ENCODE measurements around the gene GLIS1. TPM values are rescaled to one million over a fixed set of nuclear protein-coding genes. Genes with fewer than 3 reads are reported as not detected.

Gene GLIS1
- total and polyA plus RNA-seq, 3 experiments from 2014 or later, result 0.18 TPM; not detected in 2

DNA sequence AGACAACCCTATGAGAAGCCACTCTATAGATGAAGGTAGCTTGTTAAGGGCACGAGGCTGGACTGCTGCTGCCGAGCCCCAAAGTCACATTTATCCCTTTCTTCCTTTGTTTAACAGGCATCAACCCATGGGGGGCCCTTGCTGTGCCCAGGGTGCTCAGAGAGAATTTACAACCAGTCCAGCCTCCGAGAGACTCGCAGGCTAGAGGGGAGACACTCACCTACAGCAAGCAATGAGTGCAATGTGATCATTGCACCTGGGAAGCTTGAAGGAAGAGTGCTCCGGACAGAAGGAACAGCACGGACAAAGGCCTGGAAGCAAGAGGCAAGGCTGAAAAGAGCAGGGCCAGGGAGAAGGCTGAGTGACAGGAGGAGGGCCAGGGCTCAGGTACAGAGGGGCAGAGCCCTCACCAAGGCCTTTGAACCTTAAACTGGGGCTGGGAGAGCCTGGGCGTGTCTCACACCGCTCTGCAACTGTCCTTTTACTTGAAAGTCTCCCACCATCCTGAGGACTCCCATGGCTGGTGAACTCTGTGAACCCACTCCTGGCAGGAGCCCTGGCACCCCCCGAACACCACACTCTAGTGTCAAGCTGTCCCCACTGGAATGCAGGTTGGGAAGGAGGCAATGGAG is 252.5 kb downstream of the GLIS1 start:
- Mint-ChIP-seq H3K9me3 (peaks cover 0 to 2% (median 0%) of the 10 kb centered on the region in 5 donors), H3K36me3 (no peaks in the 10 kb centered on the region), H3K27me3 (peaks cover 7 to 47% of the 10 kb centered on the region in 2 donors), H3K27ac (no peak overlapping the region), H3K4me1 (peaks cover 0 to 7% (median 6%) of the 10 kb centered on the region in 3 donors), H3K4me3 (no peak overlapping the region)
- DNase-seq, result no peak
- no peaks in the 10 kb centered on the region for H3K4me1 ChIP-seq (ENCODE audit: insufficient read depth, low read length)
- H3K4me3 ChIP-seq (ENCODE audit: low read length), result no peak overlapping the region
- no peaks in the 10 kb centered on the region for H3K9me3 ChIP-seq (ENCODE audit: low read length)
- no peaks in the 10 kb centered on the region for H3K27me3 ChIP-seq (ENCODE audit: insufficient read depth, low read length, poor library complexity, severe bottlenecking)
- CTCF ChIA-PET, result interaction anchor here (0.8 to 1.3 kb wide), 4 partner anchors 9 to 267 kb away, joined by 4 to 9 read pairs (median 4); no protein-coding TSS in a partner anchor
- H3K36me3 ChIP-seq (ENCODE audit: insufficient read depth, low read length), result no peaks in the 10 kb centered on the region
- POLR2A ChIA-PET, result no interaction called here
- H3K27ac ChIP-seq (ENCODE audit: low read depth, low read length), result no peak overlapping the region

DNA sequence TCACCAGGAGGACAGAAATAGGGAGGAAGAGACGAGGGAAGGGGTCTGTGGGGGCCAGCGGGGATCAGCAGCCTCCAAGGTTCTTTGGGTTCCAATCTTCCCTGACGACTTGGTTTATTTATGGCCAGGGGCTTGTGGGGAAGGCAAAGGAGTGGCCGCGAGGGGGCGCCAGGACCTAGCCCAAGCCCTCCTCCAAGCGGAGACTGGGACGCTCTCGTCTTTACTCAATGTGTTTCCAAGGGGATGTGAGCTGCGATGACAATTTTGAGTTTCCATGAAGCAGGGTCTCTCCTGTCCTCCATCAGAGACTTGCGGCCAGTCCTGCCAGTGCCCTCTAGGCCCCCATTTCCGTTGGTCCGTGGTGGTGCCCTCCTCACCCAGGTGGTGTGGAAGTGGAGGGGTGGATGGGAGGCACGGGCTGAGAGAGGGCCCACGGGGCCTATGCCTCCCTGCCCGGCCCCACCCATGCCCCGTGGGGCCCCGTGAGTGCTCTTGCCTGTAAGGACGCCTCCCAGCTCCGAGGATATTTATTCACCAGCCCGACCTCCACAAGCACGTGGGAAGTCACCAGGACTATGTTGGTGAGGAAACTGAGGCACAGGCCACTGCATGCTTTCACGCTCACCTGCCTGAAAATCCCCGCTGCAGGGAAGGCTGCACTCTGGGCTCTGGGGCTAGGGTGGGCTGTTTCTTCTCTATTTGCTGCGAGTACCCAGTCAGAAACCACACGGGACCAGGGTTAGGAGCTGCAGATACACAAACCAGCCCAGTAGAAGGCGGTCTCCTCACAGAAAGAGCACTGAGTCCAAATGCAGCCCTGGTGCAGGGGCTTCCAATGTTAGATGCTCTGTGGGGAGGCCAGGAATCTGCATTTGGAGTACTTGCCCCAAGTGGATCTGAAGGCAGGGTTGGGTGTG is 253.2 kb downstream of the GLIS1 start:
- H3K36me3 ChIP-seq (ENCODE audit: insufficient read depth, low read length), result no peaks in the 10 kb centered on the region
- H3K9me3 Mint-ChIP-seq, result peaks cover 0 to 2% (median 0%) of the 10 kb centered on the region in 5 donors
- DNase-seq, result peak; percentile 26 to 75 (median 59)

DNA sequence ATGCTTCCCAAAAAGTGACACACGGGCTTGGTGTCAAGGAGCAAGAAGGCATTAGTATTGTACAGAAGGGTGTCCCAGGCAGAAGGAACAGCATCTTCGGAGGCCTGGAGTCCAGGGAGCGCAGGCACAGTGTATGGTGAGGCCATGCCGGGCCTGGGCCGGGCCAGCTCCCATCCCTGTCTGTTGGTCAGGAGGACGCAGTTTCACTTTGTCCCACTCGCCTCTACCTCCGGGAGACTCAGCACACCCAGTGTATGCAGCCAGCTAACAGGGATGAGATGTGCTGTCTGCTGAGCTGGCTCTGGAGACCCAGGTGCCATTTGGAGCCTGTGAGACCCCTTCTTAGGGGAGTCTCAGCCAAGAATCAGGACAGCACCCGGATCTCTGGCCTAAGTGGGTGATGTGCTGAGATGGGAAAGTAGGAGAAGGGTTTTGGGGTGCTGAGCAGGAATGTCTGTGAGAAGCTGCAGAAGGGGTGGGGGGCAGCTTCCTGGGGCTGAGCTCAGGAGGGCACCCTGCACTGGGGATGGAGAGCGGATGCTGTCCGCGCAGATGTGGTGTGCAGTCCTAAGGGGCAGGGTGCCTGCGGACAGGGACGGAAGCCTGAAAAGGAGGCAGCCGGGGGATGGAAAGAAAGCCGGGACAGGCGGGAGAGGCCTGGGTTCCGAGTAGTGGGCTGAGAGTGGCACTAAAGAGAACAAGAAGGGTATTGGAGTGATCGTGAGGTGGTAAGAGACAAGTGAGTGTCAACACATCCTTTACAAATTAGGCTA is 254.1 kb downstream of the GLIS1 start:
- Histone ChIP-seq H3K4me3 (ENCODE audit: low read length) (no peak overlapping the region), H3K4me1 (ENCODE audit: insufficient read depth, low read length) (no peaks in the 10 kb centered on the region), H3K27ac (ENCODE audit: low read depth, low read length) (no peak overlapping the region), H3K27me3 (ENCODE audit: insufficient read depth, low read length, poor library complexity, severe bottlenecking) (no peaks in the 10 kb centered on the region), H3K9me3 (ENCODE audit: low read length) (no peaks in the 10 kb centered on the region), H3K36me3 (ENCODE audit: insufficient read depth, low read length) (no peaks in the 10 kb centered on the region)
- no peaks in the 10 kb centered on the region for H3K36me3 Mint-ChIP-seq
- no peak overlapping the region for H3K4me3 Mint-ChIP-seq
- no peak overlapping the region for H3K27ac Mint-ChIP-seq
- H3K4me1 Mint-ChIP-seq, result peaks cover 0 to 7% (median 6%) of the 10 kb centered on the region in 3 donors
- peaks cover 10 to 42% of the 10 kb centered on the region in 2 donors for H3K27me3 Mint-ChIP-seq
- no peak for DNase-seq
- ChIA-PET POLR2A (no interaction called here), CTCF (interaction anchor here (0.6 to 2.1 kb wide), 8 partner anchors 10 to 563 kb away, joined by 3 to 7 read pairs (median 4); no protein-coding TSS in a partner anchor)
- peaks cover 0 to 2% (median 0%) of the 10 kb centered on the region in 5 donors for H3K9me3 Mint-ChIP-seq

More for the DNA sequence above, 253.2 kb downstream of the GLIS1 start:
- Histone ChIP-seq H3K27ac (ENCODE audit: low read depth, low read length) (no peak overlapping the region), H3K9me3 (ENCODE audit: low read length) (no peaks in the 10 kb centered on the region), H3K4me3 (ENCODE audit: low read length) (no peak overlapping the region), H3K27me3 (ENCODE audit: insufficient read depth, low read length, poor library complexity, severe bottlenecking) (no peaks in the 10 kb centered on the region), H3K4me1 (ENCODE audit: insufficient read depth, low read length) (no peaks in the 10 kb centered on the region)
- no peak overlapping the region for H3K4me3 Mint-ChIP-seq
- H3K27me3 Mint-ChIP-seq, result peaks cover 9 to 47% of the 10 kb centered on the region in 2 donors
- POLR2A ChIA-PET, result no interaction called here
- no peaks in the 10 kb centered on the region for H3K36me3 Mint-ChIP-seq
- no peak overlapping the region for H3K27ac Mint-ChIP-seq
- peaks cover 0 to 7% (median 6%) of the 10 kb centered on the region in 3 donors for H3K4me1 Mint-ChIP-seq
- CTCF ChIA-PET, result interaction anchor here (0.5 to 2.1 kb wide), 7 partner anchors 10 to 473 kb away, joined by 3 to 9 read pairs (median 4); no protein-coding TSS in a partner anchor

DNA sequence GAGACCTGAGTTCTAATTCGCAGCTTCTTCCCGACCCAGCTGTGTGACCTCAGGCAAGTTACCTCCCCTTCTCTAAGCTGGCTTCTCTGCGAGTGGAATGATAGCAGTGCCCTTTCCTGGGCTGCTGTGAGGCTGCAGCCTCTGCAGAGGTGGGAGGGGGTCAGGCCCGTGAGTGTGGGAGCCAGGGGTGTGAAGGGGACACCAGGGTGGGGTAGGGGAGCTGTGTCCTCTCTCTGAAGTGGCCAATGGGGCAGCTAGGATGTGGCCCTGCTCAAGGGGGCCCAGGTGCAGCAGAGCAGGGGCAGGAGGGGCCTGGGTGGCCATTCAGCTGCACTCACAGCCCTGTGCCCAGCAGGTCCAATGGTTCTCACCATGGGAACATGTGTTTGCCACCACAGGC is 255.3 kb downstream of the GLIS1 start:
- peaks cover 0 to 5% (median 0%) of the 10 kb centered on the region in 5 donors for H3K9me3 Mint-ChIP-seq
- CTCF ChIA-PET, result interaction anchor here (1.6 to 1.9 kb wide), 4 partner anchors 91 to 205 kb away, joined by 5 to 6 read pairs (median 6); no protein-coding TSS in a partner anchor
- peak overlapping the region in 1 of 8 donors; percentile 65 for H3K27ac Mint-ChIP-seq
- H3K27me3 Mint-ChIP-seq, result peaks cover 10 to 39% of the 10 kb centered on the region in 2 donors
- Histone ChIP-seq H3K4me3 (ENCODE audit: low read length) (no peak overlapping the region), H3K9me3 (ENCODE audit: low read length) (no peaks in the 10 kb centered on the region), H3K27me3 (ENCODE audit: insufficient read depth, low read length, poor library complexity, severe bottlenecking) (no peaks in the 10 kb centered on the region), H3K4me1 (ENCODE audit: insufficient read depth, low read length) (no peaks in the 10 kb centered on the region), H3K36me3 (ENCODE audit: insufficient read depth, low read length) (no peaks in the 10 kb centered on the region), H3K27ac (ENCODE audit: low read depth, low read length) (no peak overlapping the region)
- DNase-seq, result no peak
- peaks cover 0 to 7% (median 6%) of the 10 kb centered on the region in 3 donors for H3K4me1 Mint-ChIP-seq
- POLR2A ChIA-PET, result no interaction called here
- H3K36me3 Mint-ChIP-seq, result no peaks in the 10 kb centered on the region
- H3K4me3 Mint-ChIP-seq, result no peak overlapping the region

DNA sequence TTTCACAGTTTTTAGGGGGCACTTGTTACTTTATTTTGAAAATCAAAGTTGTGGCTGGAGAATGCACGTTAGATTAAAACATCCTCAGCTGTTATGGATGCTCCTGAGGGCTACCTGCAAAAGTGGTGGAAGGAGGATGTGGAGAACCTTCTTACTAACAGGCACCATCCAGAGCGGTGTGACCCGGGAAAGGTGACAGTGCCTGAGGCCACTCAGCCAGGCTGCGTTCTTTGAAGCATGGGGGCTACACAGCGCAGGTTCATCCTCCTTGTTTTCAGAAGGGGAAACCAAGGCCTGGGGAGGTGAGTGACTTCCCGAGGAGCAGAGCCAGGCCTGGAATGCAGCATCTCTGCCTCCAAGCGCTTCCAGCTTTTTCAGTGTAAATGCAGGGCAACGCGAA is 255.8 kb downstream of the GLIS1 start:
- CTCF ChIA-PET, result interaction anchor here (1.7 kb wide), 2 partner anchors 90 to 199 kb away, joined by 5 read pairs; no protein-coding TSS in a partner anchor

DNA sequence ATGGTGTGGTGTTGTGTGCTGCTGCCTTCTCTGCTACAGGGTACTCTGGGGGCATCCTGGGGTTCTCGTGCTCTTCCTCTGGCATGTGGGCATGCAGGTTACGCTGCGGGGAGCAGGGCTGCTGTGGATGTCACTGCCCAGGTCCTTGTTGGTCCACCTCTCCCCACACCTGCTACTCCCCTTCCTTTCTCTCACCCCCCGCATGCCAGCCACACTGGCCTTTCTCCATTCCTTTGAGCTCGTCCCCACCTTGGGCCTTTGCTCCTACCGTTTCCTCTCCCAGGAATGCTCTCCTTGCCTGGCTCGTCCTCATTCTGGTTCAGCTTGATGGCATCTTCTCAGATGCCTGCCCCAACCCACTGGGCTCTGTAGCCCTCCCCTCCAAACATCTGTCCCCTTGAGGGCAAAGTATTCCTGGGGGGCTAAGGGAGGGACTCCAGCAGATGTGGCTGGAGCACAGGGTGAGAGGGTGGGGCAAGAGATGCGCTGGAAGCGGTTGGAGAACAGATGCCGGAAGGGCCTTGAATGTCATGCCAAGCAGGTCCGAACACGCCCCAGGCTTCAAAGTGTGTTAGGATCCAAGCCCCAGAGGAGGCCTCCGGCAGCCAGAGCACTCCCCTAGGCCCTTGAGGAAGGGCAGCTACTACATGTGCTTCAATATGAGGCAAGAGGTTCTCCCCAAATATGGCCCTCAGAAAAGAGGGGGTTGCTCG is 256.4 kb downstream of the GLIS1 start:
- Mint-ChIP-seq H3K4me1 (peaks cover 0 to 7% (median 6%) of the 10 kb centered on the region in 3 donors), H3K9me3 (peaks cover 0 to 5% (median 0%) of the 10 kb centered on the region in 5 donors), H3K36me3 (no peaks in the 10 kb centered on the region), H3K27ac (no peak overlapping the region), H3K27me3 (peaks cover 9 to 33% of the 10 kb centered on the region in 2 donors), H3K4me3 (no peak overlapping the region)
- Histone ChIP-seq H3K27me3 (ENCODE audit: insufficient read depth, low read length, poor library complexity, severe bottlenecking) (no peaks in the 10 kb centered on the region), H3K4me1 (ENCODE audit: insufficient read depth, low read length) (no peaks in the 10 kb centered on the region), H3K4me3 (ENCODE audit: low read length) (no peak overlapping the region), H3K36me3 (ENCODE audit: insufficient read depth, low read length) (no peaks in the 10 kb centered on the region), H3K9me3 (ENCODE audit: low read length) (no peaks in the 10 kb centered on the region), H3K27ac (ENCODE audit: low read depth, low read length) (no peak overlapping the region)
- POLR2A ChIA-PET, result no interaction called here
- CTCF ChIA-PET, result interaction anchor here (1.7 kb wide), 2 partner anchors 90 to 200 kb away, joined by 5 read pairs; no protein-coding TSS in a partner anchor
- DNase-seq, result no peak

More for the DNA sequence above, 255.8 kb downstream of the GLIS1 start:
- Histone ChIP-seq H3K27me3 (ENCODE audit: insufficient read depth, low read length, poor library complexity, severe bottlenecking) (no peaks in the 10 kb centered on the region), H3K4me1 (ENCODE audit: insufficient read depth, low read length) (no peaks in the 10 kb centered on the region), H3K27ac (ENCODE audit: low read depth, low read length) (no peak overlapping the region), H3K4me3 (ENCODE audit: low read length) (no peak overlapping the region), H3K9me3 (ENCODE audit: low read length) (no peaks in the 10 kb centered on the region), H3K36me3 (ENCODE audit: insufficient read depth, low read length) (no peaks in the 10 kb centered on the region)
- peaks cover 0 to 5% (median 0%) of the 10 kb centered on the region in 5 donors for H3K9me3 Mint-ChIP-seq
- H3K4me3 Mint-ChIP-seq, result no peak overlapping the region
- H3K27me3 Mint-ChIP-seq, result peaks cover 10 to 36% of the 10 kb centered on the region in 2 donors
- peaks cover 0 to 7% (median 6%) of the 10 kb centered on the region in 3 donors for H3K4me1 Mint-ChIP-seq
- H3K27ac Mint-ChIP-seq, result no peak overlapping the region
- no peaks in the 10 kb centered on the region for H3K36me3 Mint-ChIP-seq
- no peak for DNase-seq
- POLR2A ChIA-PET, result no interaction called here

DNA sequence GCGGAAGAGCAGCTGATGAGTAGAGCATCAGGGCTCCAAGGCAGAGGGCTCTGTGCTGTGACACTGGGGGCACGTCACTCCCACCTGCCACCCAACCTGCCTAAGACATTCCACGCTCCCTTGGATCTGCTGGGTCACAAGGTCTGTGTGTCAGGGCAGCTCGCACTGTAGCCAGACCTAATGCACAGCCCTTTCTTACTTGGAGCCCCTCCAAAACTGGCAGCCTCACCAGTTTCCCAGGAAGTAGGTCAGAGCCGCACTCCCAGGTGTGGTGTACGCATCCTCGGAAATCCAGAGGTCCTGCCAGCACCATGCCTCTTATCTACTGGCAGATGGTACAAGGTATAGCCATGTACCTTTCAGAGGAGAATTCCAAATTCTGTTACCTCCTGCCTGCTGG is 257.5 kb downstream of the GLIS1 start:
- Mint-ChIP-seq H3K36me3 (no peaks in the 10 kb centered on the region), H3K9me3 (peaks cover 0 to 4% (median 0%) of the 10 kb centered on the region in 5 donors), H3K4me1 (peaks cover 0 to 7% (median 6%) of the 10 kb centered on the region in 3 donors), H3K27me3 (peaks cover 3 to 28% of the 10 kb centered on the region in 2 donors), H3K27ac (no peak overlapping the region), H3K4me3 (no peak overlapping the region)
- CTCF ChIA-PET, result no interaction called here
- no peak for DNase-seq
- no peak overlapping the region for H3K4me3 ChIP-seq (ENCODE audit: low read length)
- no peaks in the 10 kb centered on the region for H3K36me3 ChIP-seq (ENCODE audit: insufficient read depth, low read length)
- no peaks in the 10 kb centered on the region for H3K4me1 ChIP-seq (ENCODE audit: insufficient read depth, low read length)
- POLR2A ChIA-PET, result no interaction called here
- no peaks in the 10 kb centered on the region for H3K9me3 ChIP-seq (ENCODE audit: low read length)
- no peak overlapping the region for H3K27ac ChIP-seq (ENCODE audit: low read depth, low read length)
- H3K27me3 ChIP-seq (ENCODE audit: insufficient read depth, low read length, poor library complexity, severe bottlenecking), result no peaks in the 10 kb centered on the region
